ENCODE measurements around the gene ACAA1.
"Not testable (repeated sequence)": the region's sequence is repeated elsewhere in the genome, so short reads cannot be mapped to it uniquely, and the experiment has no call there.

The ACAA1 gene

GRCh38 chr3:38136777-38137614 is at the start of gene ACAA1:
Gene ACAA1 (minus strand): TSS chr3:38137127. CDS start chr3:38137035, 92 bp downstream.
- peak; percentile 100 for DNase-seq (ENCODE audit: low spot score)

GRCh38 chr3:38177181-38177580 is 40.3 kb upstream of the ACAA1 start:
- no peak for DNase-seq (ENCODE audit: low spot score)

- no peak for DNase-seq (ENCODE audit: low spot score)
Measured at GRCh38 chr3:38173834-38174418, 37.0 kb upstream of the ACAA1 start.

- no peak for DNase-seq (ENCODE audit: low spot score)
Measured at GRCh38 chr3:38171622-38172021, 34.7 kb upstream of the ACAA1 start.

- DNase-seq (ENCODE audit: low spot score): no peak
Measured at GRCh38 chr3:38170722-38171121, 33.8 kb upstream of the ACAA1 start.

- peak; percentile 39 for DNase-seq (ENCODE audit: low spot score)
Measured at GRCh38 chr3:38169027-38169317, 32.0 kb upstream of the ACAA1 start.

- DNase-seq (ENCODE audit: low spot score): peak; percentile 37
Measured at GRCh38 chr3:38168151-38169026, 31.5 kb upstream of the ACAA1 start.

GRCh38 chr3:38167591-38167990 is 30.7 kb upstream of the ACAA1 start:
- no peak for DNase-seq (ENCODE audit: low spot score)

GRCh38 chr3:38165722-38166387 is 28.9 kb upstream of the ACAA1 start:
- peak; percentile 25 for DNase-seq (ENCODE audit: low spot score)

GRCh38 chr3:38164952-38165721 is 28.2 kb upstream of the ACAA1 start, which contains the start of gene OXSR1:
Gene OXSR1 (plus strand): TSS chr3:38165537. CDS start chr3:38165877, 340 bp downstream.
- DNase-seq (ENCODE audit: low spot score): peak; percentile 100

GRCh38 chr3:38164643-38164951 is 27.7 kb upstream of the ACAA1 start:
- DNase-seq (ENCODE audit: low spot score): no peak

GRCh38 chr3:38163841-38164642 is 27.1 kb upstream of the ACAA1 start:
- no peak for DNase-seq (ENCODE audit: low spot score)

GRCh38 chr3:38163117-38163840 is 26.4 kb upstream of the ACAA1 start:
- peak; percentile 25 for DNase-seq (ENCODE audit: low spot score)

GRCh38 chr3:38160704-38161103 is 23.8 kb upstream of the ACAA1 start:
- not testable (repeated sequence) for DNase-seq (ENCODE audit: low spot score)

- DNase-seq (ENCODE audit: low spot score): no peak
Measured at GRCh38 chr3:38158472-38158871, 21.5 kb upstream of the ACAA1 start.

GRCh38 chr3:38157595-38157994 is 20.7 kb upstream of the ACAA1 start:
- DNase-seq (ENCODE audit: low spot score): peak; percentile 80

GRCh38 chr3:38157117-38157516 is 20.2 kb upstream of the ACAA1 start:
- no peak for DNase-seq (ENCODE audit: low spot score)

GRCh38 chr3:38155825-38156224 is 18.9 kb upstream of the ACAA1 start:
- DNase-seq (ENCODE audit: low spot score): no peak

- peak; percentile 68 for DNase-seq (ENCODE audit: low spot score)
Measured at GRCh38 chr3:38154625-38155255, 17.8 kb upstream of the ACAA1 start.
